Panc1 (cell line): ENCODE measurements around the gene MAP2K3. TPM values are rescaled to one million over a fixed set of nuclear protein-coding genes. Genes with fewer than 3 reads are reported as not detected.

ENCODE experiments used
- ATAC-seq: fragments of 200-7000 bp; cut with Tn5 transposase; 2 replicates; pipeline ENCODE4 v1.9.1; 2020; ENCODE audit warnings: mild to moderate bottlenecking, moderate library complexity
- BruUV-seq: library from RNA; stranded (reverse); fragments of 400-500 nt; replicated peaks from 2 replicates; lab custom pipeline; 2021; lab: Mats Ljungman, UMichigan
- CTCF ChIA-PET: fragments of 300-600 bp; sonication (Branson Sonifier 250); formaldehyde crosslinking; loops from one replicate; lab custom pipeline; 2022; ENCODE audit warnings: antibody characterized with exemption; lab: Charles Lee
- POLR2A ChIA-PET: fragments of 300-600 bp; sonication (Branson Sonifier 250); formaldehyde crosslinking; loops from one replicate; lab custom pipeline; 2022; ENCODE audit warnings: antibody characterized with exemption; lab: Charles Lee
- DNase-seq: peaks from one replicate; pipeline ENCODE4 v3.0.0-alpha.2; 2010; ENCODE audit warnings: low read depth, low spot score
- H3K27ac ChIP-seq: 2 replicates; pipeline ENCODE4 v1.5.1; 2011; ENCODE audit warnings: mild to moderate bottlenecking, low read length, inconsistent platforms
- H3K27me3 ChIP-seq: fragments of 200-500 bp; sonication (Bioruptor generic); 2 replicates; pipeline ENCODE4 v1.6.0; 2014; ENCODE audit warnings: low read length, inconsistent platforms; ENCODE audit not compliant: control insufficient read depth, insufficient read depth
- H3K36me3 ChIP-seq: fragments of 200-500 bp; sonication (Bioruptor generic); 2 replicates; pipeline ENCODE4 v1.5.1; 2014; ENCODE audit warnings: inconsistent platforms, mild to moderate bottlenecking, low read length, moderate library complexity; ENCODE audit not compliant: control insufficient read depth, insufficient read depth
- H3K4me1 ChIP-seq: 2 replicates; pipeline ENCODE4 v1.5.1; 2011; ENCODE audit warnings: inconsistent platforms, mild to moderate bottlenecking, low read length, moderate library complexity; ENCODE audit not compliant: control insufficient read depth, insufficient read depth
- H3K4me3 ChIP-seq, 2 experiments: 2 replicates each; pipeline ENCODE4 v1.5.1; 2011 to 2012; ENCODE audit warnings: low read depth in 2 of 2, low read length in 2 of 2, mild to moderate bottlenecking in 2 of 2, inconsistent platforms in 1 of 2, moderate library complexity in 1 of 2
- H3K9me3 ChIP-seq: fragments of 200-500 bp; sonication (Bioruptor generic); 2 replicates; pipeline ENCODE4 v1.5.1; 2014; ENCODE audit warnings: low read depth, mild to moderate bottlenecking, inconsistent platforms, low read length, moderate library complexity; ENCODE audit not compliant: control insufficient read depth, insufficient read depth
- CTCF ChIP-seq: fragments of 450-650 bp; IDR thresholded peaks from 2 replicates; pipeline ENCODE4 v1.5.1; 2017; ENCODE audit warnings: mild to moderate bottlenecking
- POLR2AphosphoS5 ChIP-seq: IDR thresholded peaks from 2 replicates; pipeline ENCODE4 v1.6.1; 2012; ENCODE audit warnings: mild to moderate bottlenecking, low read depth, low read length, moderate library complexity
- REST ChIP-seq, 2 experiments: IDR thresholded peaks; 2 replicates each; pipeline ENCODE4 v1.6.1; 2011 to 2012; ENCODE audit warnings: low read depth in 2 of 2, control low read depth in 1 of 2, low read length in 1 of 2, mild to moderate bottlenecking in 1 of 2, moderate library complexity in 1 of 2; ENCODE audit not compliant: insufficient read depth in 1 of 2
- SIN3A ChIP-seq: IDR thresholded peaks from 2 replicates; pipeline ENCODE4 v1.6.1; 2012; ENCODE audit warnings: low read depth, mild to moderate bottlenecking, low read length, moderate library complexity, borderline replicate concordance; ENCODE audit not compliant: insufficient read depth
- TCF7L2 ChIP-seq: IDR thresholded peaks from 2 replicates; pipeline ENCODE4 v1.6.1; 2011; ENCODE audit warnings: mild to moderate bottlenecking, low read depth, low read length, inconsistent platforms
- in situ Hi-C: cut with HindIII; loops from 2 replicates; pipeline ENCODE4 v1.10.0; 2016; ENCODE audit warnings: low sequenced_read_pairs, low pct_unique_long_range_greater_than_20kb
- intact Hi-C: fragments of 100-400 bp; cut with micrococcal nuclease; formaldehyde crosslinking; loops from one replicate; pipeline ENCODE4 v1.10.0; 2022; ENCODE audit not compliant: unreplicated experiment
- total RNA-seq: library from RNA; stranded (reverse); gene quantifications from one replicate; pipeline ENCODE4 v1.2.1, GENCODE V29; 2021; ENCODE audit not compliant: unreplicated experiment

Gene MAP2K3
- total RNA-seq, 1 experiment from 2014 or later: 44.4 TPM

DNA sequence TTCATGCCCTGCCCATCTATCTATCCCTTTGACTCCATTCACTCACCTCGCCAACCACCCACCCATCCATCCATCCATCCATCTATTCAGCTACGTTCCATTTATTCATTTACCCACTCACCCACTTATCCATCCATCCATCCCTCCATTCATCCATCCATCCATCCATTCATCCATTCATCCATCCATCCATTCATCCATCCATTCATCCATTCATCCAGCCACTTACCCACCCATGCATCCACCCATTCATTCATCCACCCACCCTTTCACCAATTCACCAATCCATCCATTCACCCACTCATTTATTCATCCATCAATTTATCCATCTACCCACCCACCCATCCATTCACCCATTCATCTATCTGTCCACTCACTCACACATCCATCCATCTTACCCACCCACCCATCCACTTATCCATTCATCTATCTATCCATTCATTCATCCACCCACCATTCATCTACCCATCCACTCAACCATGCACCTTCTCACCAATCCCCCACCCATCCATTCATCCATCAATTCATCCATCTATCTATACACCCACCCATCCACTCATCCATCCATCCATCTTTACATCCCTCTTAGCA lies 72.1 kb downstream of the MAP2K3 start:
- ChIA-PET POLR2A (no interaction called here), CTCF (no interaction called here)
- no peaks in the 10 kb centered on the region for H3K27me3 ChIP-seq
- no peak overlapping the region for H3K4me3 ChIP-seq
- no TSS peak for BruUV-seq
- H3K36me3 ChIP-seq: no peaks in the 10 kb centered on the region
- no peak for TF ChIP-seq TCF7L2
- no peak for TF ChIP-seq CTCF
- DNase-seq (no peak), ATAC-seq (no peak)
- no peak overlapping the region for H3K27ac ChIP-seq
- H3K9me3 ChIP-seq: no peaks in the 10 kb centered on the region
- H3K4me1 ChIP-seq: no peaks in the 10 kb centered on the region
- in situ Hi-C loops (no loop called here), intact Hi-C loops (no loop called here)

DNA sequence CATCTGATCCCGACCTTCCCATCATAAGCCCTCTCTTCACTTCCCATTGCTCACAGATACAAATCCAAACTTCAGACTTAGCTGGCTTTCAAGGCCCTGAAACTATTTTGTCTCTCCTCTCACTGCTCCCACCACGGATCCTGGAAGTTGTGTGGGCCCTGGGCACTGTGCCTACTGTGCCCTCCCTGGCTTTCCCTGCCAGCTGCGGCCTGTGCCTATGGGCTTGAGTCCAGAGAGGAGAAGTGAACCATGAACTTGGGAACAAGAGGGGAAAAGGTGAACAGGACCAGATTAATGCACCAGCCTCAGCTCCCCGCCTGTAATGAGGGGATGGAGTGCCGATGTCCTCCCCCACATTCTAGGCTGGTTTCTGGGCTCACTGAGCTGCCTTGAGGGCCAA lies 72.8 kb downstream of the MAP2K3 start:
- POLR2A ChIA-PET: no interaction called here
- Histone ChIP-seq H3K27ac (no peak overlapping the region), H3K36me3 (no peaks in the 10 kb centered on the region), H3K9me3 (no peaks in the 10 kb centered on the region), H3K27me3 (no peaks in the 10 kb centered on the region), H3K4me1 (no peaks in the 10 kb centered on the region), H3K4me3 (no peak overlapping the region)
- in situ Hi-C loops: no loop called here
- DNase-seq (no peak), ATAC-seq (no peak)
- no TSS peak for BruUV-seq
- CTCF ChIA-PET: no interaction called here
- intact Hi-C loops: no loop called here
- TF ChIP-seq POLR2AphosphoS5 (no peak), CTCF (no peak), REST (IDR thresholded peaks at IDR 0.05; ENCODE audit: insufficient read depth in 1 of 2, low read depth in 2 of 2, low read length in 1 of 2) (no peak), SIN3A (no peak), TCF7L2 (no peak)
